T-cell (primary cell): ENCODE data around the gene CCNH. TPM values are rescaled to one million over a fixed set of nuclear protein-coding genes. Genes with fewer than 3 reads are reported as not detected.

Source experiments
- ATAC-seq, 4 experiments: fragments of 200-7000 bp in 3 of 4; fragments of 150-1000 bp in 1 of 4; cut with Tn5 transposase; replicated peaks in 1 of 4; 1 replicate in 3 of 4; 2 replicates in 1 of 4; pipeline ENCODE4 v1.10.0; 2021; ENCODE audit warnings: moderate library complexity in 3 of 4, mild to moderate bottlenecking in 2 of 4, moderate number of reproducible peaks in 1 of 4
- CTCF ChIA-PET, 2 donors: fragments of 300-600 bp; sonication (Branson Sonifier 250); formaldehyde crosslinking; loops; one replicate each; lab custom pipeline; 2022; ENCODE audit warnings: antibody characterized with exemption in 2 of 2; lab: Charles Lee
- POLR2A ChIA-PET, 2 donors: fragments of 300-600 bp; sonication (Branson Sonifier 250); formaldehyde crosslinking; loops; one replicate each; lab custom pipeline; 2022; ENCODE audit warnings: antibody characterized with exemption in 2 of 2; lab: Charles Lee
- DNase-seq, 35 experiments: peaks; one replicate each; pipeline versions ENCODE4 v3.0.0 to v3.0.0-alpha.2; 2013 to 2023
- H3K27ac ChIP-seq: one replicate; pipeline ENCODE4 v1.5.1; 2013; ENCODE audit warnings: low read length
- H3K27me3 ChIP-seq, 2 experiments: replicated peaks in 1 of 2; 1 replicate in 1 of 2; 2 replicates in 1 of 2; pipeline versions ENCODE4 v1.6.1 to v1.7.0; 2013; ENCODE audit warnings: low read length in 1 of 2, mixed read lengths in 1 of 2; ENCODE audit not compliant: control insufficient read depth in 2 of 2, insufficient read depth in 2 of 2; ENCODE audit errors: extremely low read depth in 1 of 2
- H3K36me3 ChIP-seq, 2 donors: 1 replicate in 1 of 2; 2 replicates in 1 of 2; pipeline versions ENCODE4 v1.6.1 to v1.7.0; 2013; ENCODE audit warnings: low read length in 1 of 2; ENCODE audit not compliant: control insufficient read depth in 2 of 2, insufficient read depth in 1 of 2; ENCODE audit errors: extremely low read depth in 1 of 2
- H3K4me1 ChIP-seq, 2 experiments: 1 replicate in 1 of 2; 2 replicates in 1 of 2; pipeline versions ENCODE4 v1.6.1 to v1.7.0; 2013; ENCODE audit warnings: low read length in 2 of 2, mixed read lengths in 1 of 2; ENCODE audit not compliant: insufficient read depth in 2 of 2, control insufficient read depth in 1 of 2; ENCODE audit errors: extremely low read depth in 1 of 2
- H3K4me3 ChIP-seq, 2 donors: 1 replicate in 1 of 2; 2 replicates in 1 of 2; pipeline versions ENCODE4 v1.5.1 to v1.7.0; 2013; ENCODE audit warnings: mild to moderate bottlenecking in 2 of 2, low read length in 1 of 2, moderate library complexity in 1 of 2; ENCODE audit not compliant: control insufficient read depth in 1 of 2; ENCODE audit errors: extremely low read depth in 1 of 2
- H3K9me3 ChIP-seq: 2 replicates; pipeline ENCODE4 v1.7.0; 2013
- H3K27ac Mint-ChIP-seq, 2 donors: one replicate each; pipeline ENCODE4 v1.8.0; 2020 to 2021; ENCODE audit warnings: mild to moderate bottlenecking in 2 of 2, mixed read lengths in 2 of 2
- H3K27me3 Mint-ChIP-seq, 2 donors: one replicate each; pipeline ENCODE4 v1.8.0; 2021 to 2022; ENCODE audit warnings: mixed read lengths in 2 of 2
- H3K36me3 Mint-ChIP-seq: one replicate; pipeline ENCODE4 v1.8.0; 2021; ENCODE audit warnings: mixed read lengths
- H3K4me1 Mint-ChIP-seq, 3 donors: one replicate each; pipeline ENCODE4 v1.8.0; 2020 to 2022; ENCODE audit warnings: mixed read lengths in 3 of 3, mild to moderate bottlenecking in 1 of 3
- H3K4me3 Mint-ChIP-seq, 3 donors: one replicate each; pipeline ENCODE4 v1.8.0; 2020 to 2022; ENCODE audit warnings: mild to moderate bottlenecking in 3 of 3, mixed read lengths in 3 of 3, moderate library complexity in 3 of 3
- H3K9me3 Mint-ChIP-seq, 3 donors: one replicate each; pipeline ENCODE4 v1.8.0; 2020 to 2022; ENCODE audit warnings: mixed read lengths in 3 of 3
- whole genome bisulfite sequencing: methylation state at CpG from one replicate; pipeline ENCODE4 v1.1.5; 2013; ENCODE audit warnings: missing lambda C conversion rate; ENCODE audit not compliant: insufficient coverage; 5-methylcytosine and 5-hydroxymethylcytosine counted together
- total RNA-seq, 35 experiments: library from RNA in 6 of 35; stranded (reverse) in 6 of 35; fragments of 120-200 nt in 1 of 35; gene quantifications; one replicate each; pipeline versions ENCODE4 v1.2.1 to v1.2.4 and lab custom pipeline; 2013 to 2026

Gene CCNH
- total RNA-seq, 5 donors from 2014 or later (not counting 1 experiment from before 2014, with no cell fraction given), result 64.2 to 276 (median 72.9) TPM

DNA sequence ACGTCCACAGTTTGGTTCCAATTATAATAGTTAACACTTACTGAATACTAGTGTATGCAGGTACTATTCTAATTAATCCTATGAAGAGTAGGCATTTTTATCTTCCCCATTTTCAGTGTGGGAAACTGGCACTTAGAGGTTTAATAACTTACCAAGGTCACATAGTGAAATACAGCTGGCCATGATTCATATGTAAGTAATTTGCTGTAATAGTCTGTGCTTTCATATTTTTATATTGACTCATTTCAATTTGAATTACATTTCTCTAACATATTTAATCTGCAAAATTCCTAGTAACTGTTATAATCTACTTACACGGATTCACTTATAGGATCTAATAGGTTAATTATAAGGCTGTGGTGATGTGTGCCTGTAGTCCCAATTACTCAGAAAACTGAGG lies 19.4 kb downstream of the CCNH start:
- no peaks in the 10 kb centered on the region for H3K27me3 Mint-ChIP-seq
- ChIA-PET CTCF (interaction anchor here in 1 of 2 donors (1.1 kb wide), 1 partner anchor 14 kb away, joined by 3 read pairs; no protein-coding TSS in a partner anchor), POLR2A (interaction anchor here (0.6 to 1.2 kb wide), 7 partner anchors 8 to 1255 kb away, joined by 3 to 7 read pairs (median 4); partner anchors contain the start of gene CCNH (in 1 of the 2))
- no peak overlapping the region for H3K4me3 ChIP-seq
- no peak overlapping the region for H3K27ac ChIP-seq
- H3K27ac Mint-ChIP-seq, result no peak overlapping the region
- no peaks in the 10 kb centered on the region for H3K27me3 ChIP-seq
- WGBS, result no CpG with 5 or more reads among the region's 2 CpGs
- peaks cover 3 to 87% of the 10 kb centered on the region in 2 donors for H3K36me3 ChIP-seq
- H3K4me3 Mint-ChIP-seq, result no peak overlapping the region
- H3K4me1 Mint-ChIP-seq, result peaks cover 24 to 43% (median 32%) of the 10 kb centered on the region in 3 donors
- H3K4me1 ChIP-seq, result no peaks in the 10 kb centered on the region
- H3K36me3 Mint-ChIP-seq, result peaks cover 58% of the 10 kb centered on the region
- ATAC-seq (no peak), DNase-seq (no peak)
- no peaks in the 10 kb centered on the region for H3K9me3 Mint-ChIP-seq
- H3K9me3 ChIP-seq, result no peaks in the 10 kb centered on the region

DNA sequence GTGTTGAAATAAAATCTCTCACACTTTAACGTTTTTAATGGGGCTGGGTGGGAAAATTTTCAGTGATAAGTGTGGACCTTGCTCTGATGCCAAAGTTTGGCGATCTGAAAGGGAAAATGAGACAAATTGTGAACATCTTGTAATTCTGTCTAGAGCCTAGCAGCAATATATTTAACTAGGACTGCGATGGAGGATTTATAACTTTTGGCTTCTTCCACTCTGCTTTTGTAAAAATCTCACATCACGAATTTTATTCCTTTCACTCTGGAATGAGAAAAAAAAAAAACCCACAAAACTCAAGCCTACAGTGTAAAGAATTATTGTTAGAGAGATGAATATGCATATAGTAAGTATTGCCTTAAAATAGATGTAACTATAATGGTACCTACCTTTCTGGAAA lies 19.9 kb downstream of the CCNH start:
- Mint-ChIP-seq H3K4me3 (no peak overlapping the region), H3K27me3 (no peaks in the 10 kb centered on the region), H3K36me3 (peaks cover 57% of the 10 kb centered on the region), H3K9me3 (no peaks in the 10 kb centered on the region), H3K27ac (peak overlapping the region; percentile 19 to 30), H3K4me1 (peaks cover 24 to 39% (median 29%) of the 10 kb centered on the region in 3 donors)
- Histone ChIP-seq H3K4me1 (no peaks in the 10 kb centered on the region), H3K27ac (no peak overlapping the region), H3K4me3 (no peak overlapping the region), H3K36me3 (peaks cover 3 to 87% of the 10 kb centered on the region in 2 donors), H3K9me3 (no peaks in the 10 kb centered on the region), H3K27me3 (no peaks in the 10 kb centered on the region)
- ChIA-PET POLR2A (interaction anchor here (0.6 to 2.0 kb wide), 5 partner anchors 8 to 111 kb away, joined by 3 to 11 read pairs (median 6); no protein-coding TSS in a partner anchor), CTCF (interaction anchor here in 1 of 2 donors (2.6 kb wide), 1 partner anchor 7 kb away, joined by 11 read pairs; no protein-coding TSS in a partner anchor)
- ATAC-seq (no peak), DNase-seq (no peak)
- WGBS, result no CpG with 5 or more reads among the region's 4 CpGs

GRCh38 chr5:87392170-87392569 lies 20.6 kb downstream of the CCNH start:
- Histone ChIP-seq H3K4me1 (no peaks in the 10 kb centered on the region), H3K9me3 (no peaks in the 10 kb centered on the region), H3K27ac (no peak overlapping the region), H3K4me3 (no peak overlapping the region), H3K36me3 (peaks cover 3 to 88% of the 10 kb centered on the region in 2 donors), H3K27me3 (no peaks in the 10 kb centered on the region)
- ChIA-PET POLR2A (interaction anchor here (0.6 to 2.0 kb wide), 7 partner anchors 8 to 110 kb away, joined by 3 to 11 read pairs (median 5); no protein-coding TSS in a partner anchor), CTCF (interaction anchor here (0.5 to 2.6 kb wide), 3 partner anchors 8 to 109 kb away, joined by 3 to 11 read pairs (median 6); no protein-coding TSS in a partner anchor)
- ATAC-seq (no peak), DNase-seq (no peak)
- WGBS, result no CpG with 5 or more reads among the region's 1 CpG
- Mint-ChIP-seq H3K4me3 (no peak overlapping the region), H3K9me3 (no peaks in the 10 kb centered on the region), H3K4me1 (peaks cover 24 to 35% (median 29%) of the 10 kb centered on the region in 3 donors), H3K27me3 (no peaks in the 10 kb centered on the region), H3K27ac (peak overlapping the region; percentile 19 to 62), H3K36me3 (peaks cover 62% of the 10 kb centered on the region)

DNA sequence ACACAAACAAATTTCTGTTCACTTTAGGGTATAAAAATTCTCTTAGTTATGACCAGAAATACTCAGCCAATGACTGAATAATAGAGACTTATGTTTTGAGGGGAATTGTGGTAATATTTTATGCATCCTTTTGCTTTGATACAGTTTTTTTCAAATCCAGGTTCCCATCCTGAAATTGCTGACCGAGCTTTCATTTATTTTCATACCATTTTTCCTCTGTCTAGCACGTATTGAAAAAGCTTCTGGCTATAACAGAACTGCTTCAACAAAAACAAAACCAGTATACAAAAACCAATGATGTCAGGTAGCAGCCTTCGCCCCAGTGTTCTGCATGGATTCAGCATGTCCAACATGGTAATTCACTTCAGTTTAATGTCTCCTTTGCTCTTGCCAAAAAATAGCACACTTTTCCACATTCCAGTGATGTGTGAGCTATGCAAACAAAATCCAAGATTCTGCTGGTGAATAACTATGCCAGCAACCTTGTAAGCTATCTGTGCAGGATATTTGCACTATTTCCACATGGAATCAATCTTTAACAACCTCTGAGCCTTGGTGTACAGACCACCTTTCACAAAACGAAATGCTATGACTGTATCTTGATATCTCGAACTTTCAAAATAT lies 22.0 kb downstream of the CCNH start:
- H3K4me1 Mint-ChIP-seq, result peaks cover 15 to 32% (median 26%) of the 10 kb centered on the region in 3 donors
- peaks cover 3 to 91% of the 10 kb centered on the region in 2 donors for H3K36me3 ChIP-seq
- H3K4me3 ChIP-seq, result no peak overlapping the region
- CTCF ChIA-PET, result interaction anchor here (1.3 to 2.6 kb wide), 3 partner anchors 9 to 10 kb away, joined by 3 to 11 read pairs (median 6); no protein-coding TSS in a partner anchor
- DNase-seq (no peak), ATAC-seq (no peak)
- no peaks in the 10 kb centered on the region for H3K27me3 Mint-ChIP-seq
- H3K27ac ChIP-seq, result no peak overlapping the region
- H3K9me3 Mint-ChIP-seq, result no peaks in the 10 kb centered on the region
- peaks cover 65% of the 10 kb centered on the region for H3K36me3 Mint-ChIP-seq
- 83% methylated on average over 2 of the region's 5 CpGs for WGBS
- H3K4me1 ChIP-seq, result no peaks in the 10 kb centered on the region
- H3K27me3 ChIP-seq, result no peaks in the 10 kb centered on the region
- H3K4me3 Mint-ChIP-seq, result no peak overlapping the region
- H3K27ac Mint-ChIP-seq, result peak overlapping the region in 1 of 2 donors; percentile 37
- POLR2A ChIA-PET, result interaction anchor here (0.6 to 2.0 kb wide), 9 partner anchors 9 to 55 kb away, joined by 3 to 10 read pairs (median 5); no protein-coding TSS in a partner anchor
- H3K9me3 ChIP-seq, result no peaks in the 10 kb centered on the region

GRCh38 chr5:87390075-87390474 lies 22.7 kb downstream of the CCNH start:
- ATAC-seq (peak in 1 of 4 experiments; percentile 6), DNase-seq (no peak)
- H3K9me3 Mint-ChIP-seq, result no peaks in the 10 kb centered on the region
- Histone ChIP-seq H3K36me3 (peaks cover 3 to 88% of the 10 kb centered on the region in 2 donors), H3K9me3 (no peaks in the 10 kb centered on the region), H3K4me1 (no peaks in the 10 kb centered on the region), H3K4me3 (no peak overlapping the region), H3K27ac (peak overlapping the region; percentile 1), H3K27me3 (no peaks in the 10 kb centered on the region)
- H3K27ac Mint-ChIP-seq, result peak overlapping the region; percentile 16 to 56
- H3K4me1 Mint-ChIP-seq, result peaks cover 11 to 30% (median 23%) of the 10 kb centered on the region in 3 donors
- POLR2A ChIA-PET, result interaction anchor here (0.6 to 1.4 kb wide), 6 partner anchors 9 to 1940 kb away, joined by 3 to 10 read pairs (median 4); no protein-coding TSS in a partner anchor
- H3K4me3 Mint-ChIP-seq, result no peak overlapping the region
- CTCF ChIA-PET, result interaction anchor here (1.3 to 2.6 kb wide), 2 partner anchors 10 kb away, joined by 6 to 11 read pairs; no protein-coding TSS in a partner anchor
- no peaks in the 10 kb centered on the region for H3K27me3 Mint-ChIP-seq
- WGBS, result no CpG with 5 or more reads among the region's 3 CpGs
- H3K36me3 Mint-ChIP-seq, result peaks cover 63% of the 10 kb centered on the region

GRCh38 chr5:87389296-87390034 lies 23.3 kb downstream of the CCNH start:
- Histone ChIP-seq H3K27me3 (no peaks in the 10 kb centered on the region), H3K36me3 (peaks cover 3 to 88% of the 10 kb centered on the region in 2 donors), H3K27ac (peak overlapping the region; percentile 1), H3K9me3 (no peaks in the 10 kb centered on the region), H3K4me1 (no peaks in the 10 kb centered on the region), H3K4me3 (no peak overlapping the region)
- POLR2A ChIA-PET, result interaction anchor here (0.6 to 1.4 kb wide), 5 partner anchors 9 to 1940 kb away, joined by 3 to 4 read pairs (median 3); no protein-coding TSS in a partner anchor
- peaks cover 5 to 27% (median 21%) of the 10 kb centered on the region in 3 donors for H3K4me1 Mint-ChIP-seq
- no peak for ATAC-seq
- 94% methylated on average over 8 of the region's 14 CpGs for WGBS
- peak overlapping the region; percentile 23 to 56 for H3K27ac Mint-ChIP-seq
- H3K36me3 Mint-ChIP-seq, result peaks cover 57% of the 10 kb centered on the region
- no peaks in the 10 kb centered on the region for H3K9me3 Mint-ChIP-seq
- no peak for DNase-seq
- CTCF ChIA-PET, result interaction anchor here (1.3 to 1.8 kb wide), 2 partner anchors 10 kb away, joined by 6 to 12 read pairs; no protein-coding TSS in a partner anchor
- H3K4me3 Mint-ChIP-seq, result no peak overlapping the region
- H3K27me3 Mint-ChIP-seq, result no peaks in the 10 kb centered on the region
